NCI-H1092 (cell line): Measurements from ENCODE around the gene PIGH.
A peak's percentile ranks its signal among the peaks of the same experiment; 100 is the strongest.

ENCODE experiments used
- DNase-seq: peaks from one replicate; lab custom pipeline; 2025; lab: John Stamatoyannopoulos, UW

The PIGH gene

DNA sequence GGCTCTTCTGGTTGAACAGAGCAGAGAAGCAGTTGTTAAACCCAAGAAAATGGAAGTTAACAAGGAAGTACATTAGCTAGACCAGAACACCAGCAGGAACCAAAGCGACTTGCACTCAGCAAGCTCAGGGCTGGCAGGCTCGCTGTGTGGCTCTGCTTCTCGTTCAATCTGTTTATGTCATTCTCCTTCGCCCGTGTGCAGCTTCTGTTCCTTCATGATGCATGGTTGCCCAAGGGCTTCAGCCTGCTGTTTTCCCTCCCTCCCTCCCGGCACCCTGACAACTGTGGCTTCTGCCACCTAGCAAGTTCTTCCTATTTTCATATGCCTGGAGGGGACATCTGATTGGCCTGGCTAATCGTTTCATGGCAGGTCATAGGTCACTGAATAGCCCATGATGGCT lies 25.3 kb downstream of the PIGH start:
- no peak for DNase-seq

DNA sequence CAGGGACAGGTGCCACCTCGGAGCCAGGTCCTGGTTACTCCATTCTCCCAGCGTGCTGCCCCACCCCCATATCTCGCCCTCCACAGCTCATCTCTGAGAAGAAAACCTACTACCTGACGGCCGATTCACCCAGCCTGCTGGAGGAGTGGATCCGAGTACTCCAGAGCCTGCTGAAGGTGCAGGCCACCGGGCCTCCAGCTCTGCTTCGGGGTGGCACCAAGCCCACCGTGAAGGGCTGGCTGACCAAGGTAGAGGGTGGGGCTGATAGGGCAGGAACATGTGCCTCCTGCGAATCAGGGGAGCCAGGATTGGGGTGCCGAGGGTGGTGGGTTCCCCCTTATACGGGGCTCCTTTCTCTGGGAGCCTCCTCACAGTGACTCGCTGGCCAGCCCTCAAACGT lies 25.9 kb downstream of the PIGH start:
- DNase-seq, result no peak

- DNase-seq, result no peak
Observed at GRCh38 chr14:67573228-67574010, 26.6 kb downstream of the PIGH start.

GRCh38 chr14:67572608-67573007 lies 27.5 kb downstream of the PIGH start:
- DNase-seq, result no peak

DNA sequence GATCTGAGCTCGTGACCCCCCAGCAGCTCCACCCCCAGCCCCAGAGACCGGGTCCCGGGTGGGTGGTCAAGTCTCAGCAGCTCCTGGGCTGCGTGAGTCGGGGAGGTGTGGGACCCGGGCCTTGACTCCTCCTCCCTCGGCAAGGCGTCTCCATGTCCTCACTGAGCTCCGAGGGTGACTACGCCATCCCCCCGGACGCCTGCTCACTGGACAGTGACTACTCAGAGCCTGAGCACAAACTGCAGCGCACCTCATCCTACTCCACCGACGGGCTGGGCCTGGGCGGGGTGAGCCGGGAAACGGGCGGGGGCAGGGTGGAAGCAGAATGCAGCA lies 28.1 kb downstream of the PIGH start:
- DNase-seq, result no peak

- peak; percentile 44 for DNase-seq
Observed at GRCh38 chr14:67571275-67571990, 28.6 kb downstream of the PIGH start.

DNA sequence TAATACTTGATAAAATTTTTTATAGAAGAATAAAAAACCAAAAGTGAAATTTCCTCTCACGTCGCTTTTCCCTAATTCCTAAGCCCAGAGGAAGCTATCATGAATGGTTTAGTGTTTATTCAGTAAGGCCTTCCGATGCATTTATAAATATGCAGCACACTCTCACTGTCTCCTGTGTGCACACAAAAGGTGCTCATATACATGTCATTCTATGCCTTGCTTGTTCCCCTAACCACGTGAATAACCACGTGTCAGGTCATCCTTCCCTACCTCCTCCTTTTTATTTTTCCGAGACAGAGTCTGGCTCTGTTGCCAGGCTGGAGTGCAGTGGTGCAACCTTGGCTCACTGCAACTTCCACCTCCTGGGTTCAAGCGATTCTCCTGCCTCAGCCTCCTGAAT lies 29.6 kb downstream of the PIGH start:
- DNase-seq, result no peak

DNA sequence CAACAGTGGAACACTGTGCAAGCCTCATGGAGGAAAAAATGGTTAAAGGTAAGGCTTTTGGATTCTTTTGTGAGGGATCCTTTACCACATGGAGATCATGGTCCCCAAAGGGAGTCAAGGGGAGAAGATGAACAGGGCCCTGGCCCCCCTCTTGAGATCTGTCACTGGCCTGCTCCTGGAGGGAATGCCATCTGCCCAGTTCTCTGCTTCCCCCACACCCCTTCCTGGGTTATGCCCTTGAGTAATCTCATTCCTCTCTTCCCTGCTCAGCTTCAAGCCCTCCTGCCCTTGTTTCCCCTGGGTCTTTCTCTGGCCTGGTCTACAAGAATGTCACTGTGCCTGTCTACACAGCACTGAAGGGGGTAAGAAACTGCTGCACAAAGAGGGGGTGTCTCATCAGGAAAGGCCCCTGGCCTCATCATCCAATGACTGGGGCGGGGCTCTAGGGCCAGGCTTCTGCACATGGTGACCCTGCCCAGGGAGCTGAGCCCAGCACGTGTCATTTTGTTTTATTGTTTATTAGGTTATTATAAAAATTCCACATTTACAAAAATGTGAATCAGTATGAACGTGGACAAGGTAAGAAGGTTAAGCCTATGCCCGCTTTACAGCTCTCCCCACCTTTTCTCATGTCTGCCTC lies 30.3 kb downstream of the PIGH start:
- no peak for DNase-seq

DNA sequence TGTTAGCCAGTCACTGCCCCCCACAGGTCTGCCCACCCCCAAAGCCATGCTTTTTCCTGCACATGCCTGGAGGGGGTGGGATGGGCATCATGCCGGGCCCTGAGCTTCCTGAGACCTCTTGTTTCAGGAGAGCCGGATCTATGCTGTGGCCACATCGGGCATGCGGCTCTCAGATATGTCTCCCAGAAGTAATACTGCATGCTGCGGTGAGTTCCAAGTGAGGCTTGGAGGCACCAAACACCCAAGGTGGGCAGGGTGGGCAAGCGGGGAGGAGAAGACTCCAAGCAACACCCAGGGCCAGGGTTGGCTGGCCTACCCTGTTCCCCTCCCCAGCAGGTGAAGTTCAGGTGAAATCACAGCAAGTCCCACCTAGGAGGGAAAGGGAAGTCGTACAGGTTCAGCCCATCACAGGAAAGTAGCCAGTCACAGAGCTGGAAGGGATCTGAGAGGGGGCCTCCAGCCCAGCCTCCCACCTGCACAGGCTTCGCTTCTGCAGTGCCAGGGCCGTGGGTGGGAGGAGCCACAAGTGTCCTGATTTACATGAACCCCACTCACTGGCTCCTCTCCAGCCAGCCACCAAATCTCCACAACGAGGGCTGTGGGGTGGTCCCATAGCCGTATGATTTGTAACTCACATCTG lies 30.9 kb downstream of the PIGH start:
- DNase-seq, result no peak

DNA sequence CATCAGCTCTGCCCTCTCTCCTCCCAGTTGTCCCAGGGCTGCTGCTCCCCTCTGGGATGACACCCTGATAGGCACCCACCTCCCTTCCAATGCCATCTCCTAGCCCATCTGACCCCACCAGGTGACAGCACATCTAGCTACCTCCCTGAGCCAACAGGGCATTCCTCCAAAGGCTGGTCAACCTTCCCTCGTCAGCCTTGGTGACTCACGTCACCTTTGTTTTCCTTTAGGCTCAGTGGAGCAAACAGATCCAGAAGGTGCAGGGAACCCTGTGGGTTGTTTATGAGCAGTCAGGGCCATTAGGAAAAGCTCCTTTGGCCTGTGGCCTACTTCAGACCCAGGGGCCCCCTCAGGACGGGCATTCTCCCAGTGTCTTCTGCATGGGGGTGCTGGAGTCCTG lies 32.4 kb downstream of the PIGH start:
- DNase-seq, result no peak

DNA sequence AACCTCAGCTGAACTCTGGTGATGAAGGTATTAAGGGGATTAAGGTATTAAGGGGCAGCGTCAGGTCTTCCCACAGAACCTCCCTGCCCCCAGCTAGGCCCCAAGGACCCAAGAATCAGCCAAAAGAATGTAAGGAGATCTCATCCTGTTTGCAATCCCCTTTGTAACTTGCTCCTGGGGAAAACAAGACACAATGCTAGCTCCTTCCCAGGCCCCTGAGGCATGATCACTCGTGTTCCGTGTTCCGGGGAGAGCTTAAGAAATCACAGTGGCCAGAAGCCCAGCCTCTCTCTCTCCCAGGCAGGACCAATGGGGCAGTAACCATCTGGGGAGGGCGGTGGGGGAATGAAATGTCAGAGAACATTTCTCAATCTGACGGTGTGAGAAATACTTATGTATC lies 33.2 kb downstream of the PIGH start:
- no peak for DNase-seq

DNA sequence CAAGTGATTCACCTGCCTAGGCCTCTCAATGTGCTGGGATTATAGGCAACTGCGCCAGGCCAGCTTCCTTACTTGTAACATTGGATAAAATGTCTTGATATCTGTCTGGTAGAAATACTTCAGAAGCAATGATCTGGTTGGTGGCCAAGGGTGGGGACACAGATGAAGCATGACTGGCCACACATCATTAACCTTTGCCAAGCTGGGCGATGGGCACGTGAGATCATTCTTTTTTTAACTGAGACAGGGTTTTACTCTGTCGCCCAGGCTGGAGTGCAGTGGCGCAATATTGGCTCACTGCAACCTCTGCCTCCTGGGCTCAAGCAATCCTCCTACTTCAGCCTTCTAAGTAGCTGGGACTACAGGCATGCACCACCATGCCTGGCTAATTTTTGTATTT lies 35.8 kb downstream of the PIGH start:
- no peak for DNase-seq

DNA sequence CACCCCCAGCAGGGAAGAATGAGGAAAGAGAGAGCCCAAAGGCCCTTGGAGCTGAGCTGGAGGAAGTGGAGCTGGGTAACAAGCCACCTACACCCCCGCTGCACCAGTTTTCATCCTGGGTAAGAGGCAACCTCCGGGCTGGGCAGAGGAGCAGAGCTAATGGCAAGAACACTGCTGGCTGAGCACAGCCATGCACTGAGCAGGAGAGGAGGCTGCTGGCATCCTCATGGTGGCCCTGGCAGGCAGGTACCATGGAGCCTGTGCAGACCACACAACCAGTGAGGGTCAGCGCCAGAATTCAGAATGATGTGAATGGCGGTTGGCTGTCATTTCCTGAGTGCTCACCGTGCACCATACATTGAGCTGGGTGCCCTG lies 37.3 kb downstream of the PIGH start:
- no peak for DNase-seq

DNA sequence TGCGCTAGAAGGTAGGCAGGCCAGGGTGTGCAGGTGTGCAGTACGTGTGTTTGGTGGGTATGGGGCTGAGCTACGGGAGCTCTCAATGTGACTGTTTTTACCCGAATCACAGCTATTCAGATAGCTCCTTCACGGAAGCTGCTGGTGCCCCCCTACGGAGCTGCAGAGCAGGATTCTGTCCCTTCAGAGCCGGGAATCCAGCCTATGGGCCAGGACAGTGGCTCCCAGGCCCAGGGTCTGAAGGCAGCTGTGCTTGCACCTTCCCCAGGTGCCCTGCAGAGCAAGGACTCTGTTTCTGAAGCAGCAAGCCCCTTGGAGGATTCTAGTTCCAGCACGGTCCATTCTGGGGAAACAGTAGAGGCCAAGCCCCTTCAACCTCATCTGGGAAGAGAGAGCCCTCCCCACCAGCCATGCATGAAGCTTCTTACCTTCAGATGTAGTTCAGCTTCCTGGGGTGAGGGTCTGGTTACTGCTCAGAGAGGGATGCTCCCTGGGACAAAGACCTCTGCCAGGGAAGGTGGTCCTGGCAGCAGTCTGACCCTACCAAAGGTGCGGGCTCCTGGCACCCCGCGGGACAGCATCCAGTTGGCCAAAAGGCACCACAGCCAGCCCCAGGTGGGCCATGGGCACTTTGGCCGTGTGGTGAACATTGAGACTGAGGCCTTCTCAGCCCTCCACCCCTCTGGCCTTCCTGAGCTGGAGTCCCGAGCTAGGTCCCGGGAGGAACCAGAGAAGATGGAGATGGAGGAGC lies 37.9 kb downstream of the PIGH start:
- no peak for DNase-seq

DNA sequence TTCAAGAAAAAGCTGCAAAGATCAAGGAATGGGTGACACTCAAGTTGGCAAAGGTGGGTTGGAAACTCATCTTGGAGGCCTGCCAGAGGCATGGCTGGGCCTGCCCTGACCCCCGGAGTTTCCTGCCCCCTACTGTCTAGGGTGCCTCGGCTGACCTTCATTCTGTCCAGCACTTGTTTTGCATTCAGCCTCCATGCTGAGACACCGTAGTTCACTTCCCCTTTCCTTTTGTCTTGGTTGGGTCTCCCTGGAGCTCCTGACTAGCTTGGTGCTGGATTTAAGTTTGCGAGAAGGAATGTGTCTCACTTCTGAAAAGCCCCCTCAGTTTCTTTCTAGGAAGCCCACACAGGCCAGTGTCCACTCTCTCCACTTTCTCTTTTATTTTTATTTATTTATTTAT lies 40.4 kb downstream of the PIGH start:
- no peak for DNase-seq

- DNase-seq, result no peak
Observed at GRCh38 chr14:67557656-67558055, 42.4 kb downstream of the PIGH start.

DNA sequence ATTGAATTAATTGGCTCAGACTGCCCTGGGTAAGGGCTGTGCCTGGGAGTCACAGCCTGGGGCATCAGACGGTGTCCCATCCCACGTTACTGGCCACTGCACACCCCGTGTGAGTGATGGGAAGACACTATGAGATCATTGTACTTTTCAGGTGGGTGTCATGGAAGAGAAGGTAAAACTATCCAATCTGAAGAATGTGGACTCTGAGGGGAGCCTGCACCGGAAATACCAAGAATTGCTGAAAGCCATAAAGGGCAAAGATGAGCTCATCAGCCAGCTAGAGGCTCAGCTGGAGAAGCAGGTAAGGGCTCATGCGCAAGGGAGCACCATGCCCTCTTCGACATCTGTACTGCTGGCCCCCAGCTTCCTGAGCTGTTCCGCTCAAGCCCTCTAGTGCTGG lies 43.0 kb downstream of the PIGH start:
- DNase-seq, result no peak

GRCh38 chr14:67556671-67557070 lies 43.4 kb downstream of the PIGH start:
- DNase-seq, result no peak

DNA sequence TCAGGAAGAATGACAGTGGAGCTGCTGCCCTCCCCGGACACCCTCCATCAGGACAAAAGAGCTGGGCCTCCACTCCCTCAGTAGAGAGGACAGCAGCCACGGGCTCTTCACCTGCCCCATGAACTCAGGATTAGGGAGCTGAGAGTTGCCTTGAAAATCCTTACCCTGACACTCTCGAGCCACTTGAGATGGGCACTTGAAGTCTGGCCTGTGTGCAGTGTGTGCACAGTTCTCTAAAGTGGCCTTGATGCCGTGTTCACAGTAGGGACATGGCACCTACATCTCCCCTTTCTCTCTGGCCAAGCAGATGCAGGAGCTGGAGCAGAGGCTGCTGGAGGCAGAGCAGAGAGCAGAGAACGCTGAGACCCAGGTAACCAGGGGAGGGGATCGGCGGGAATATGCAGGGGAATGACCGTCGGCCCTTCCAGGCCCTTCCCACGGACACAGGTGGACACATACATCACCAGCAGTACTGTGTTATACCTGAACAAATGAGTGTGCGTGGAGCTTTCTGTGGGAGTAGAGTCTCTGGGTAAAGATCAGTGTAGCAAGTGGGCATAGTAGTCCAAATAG lies 44.5 kb downstream of the PIGH start:
- no peak for DNase-seq

- no peak for DNase-seq
Observed at GRCh38 chr14:67554341-67554740, 45.7 kb downstream of the PIGH start.

DNA sequence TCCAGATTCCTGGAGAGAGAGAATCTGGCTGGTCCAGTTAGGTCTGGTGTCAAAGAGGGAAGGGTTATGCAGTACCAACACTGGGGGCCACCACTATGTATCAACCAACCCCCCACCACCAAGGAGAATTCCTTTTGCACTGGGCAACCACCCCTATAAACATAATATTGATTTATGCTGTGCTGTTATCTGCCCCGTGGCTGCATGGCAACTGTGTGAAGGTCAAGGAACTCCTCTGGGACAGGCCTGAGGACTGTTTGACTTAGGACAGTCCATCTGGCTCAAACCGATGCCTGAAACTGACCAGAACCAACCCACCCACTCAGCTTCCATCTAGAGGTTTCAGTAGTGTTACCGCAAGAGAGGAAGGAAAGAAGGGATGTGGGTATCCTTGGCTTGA lies 46.5 kb downstream of the PIGH start:
- DNase-seq, result no peak

GRCh38 chr14:67551940-67552339 lies 48.1 kb downstream of the PIGH start:
- peak; percentile 2 for DNase-seq
